Breast epithelium (tissue), 4 donors: ENCODE results near the gene SDR9C7. TPM values are rescaled to one million over a fixed set of nuclear protein-coding genes. Genes with fewer than 3 reads are reported as not detected.

Source experiments
- DNase-seq, 2 donors: peaks; one replicate each; pipeline ENCODE4 v3.0.0-alpha.2; 2019; ENCODE audit warnings: low spot score in 2 of 2
- H3K27ac ChIP-seq, 2 donors: fragments of 200-600 bp; sonication (generic) in 1 of 2; one replicate each; pipeline ENCODE4 v1.5.1; 2016 to 2019; ENCODE audit warnings: mild to moderate bottlenecking in 1 of 2
- H3K27me3 ChIP-seq, 2 donors: fragments of 200-600 bp; sonication (generic) in 1 of 2; one replicate each; pipeline versions ENCODE4 v1.5.1 to v1.6.0; 2017 to 2019; ENCODE audit warnings: control low read depth in 1 of 2, mild to moderate bottlenecking in 1 of 2
- H3K36me3 ChIP-seq: fragments of 200-600 bp; one replicate; pipeline ENCODE4 v1.5.1; 2019
- H3K4me1 ChIP-seq, 2 donors: fragments of 200-600 bp; sonication (generic); one replicate each; pipeline ENCODE4 v1.5.1; 2016 to 2019; ENCODE audit warnings: control low read depth in 1 of 2
- H3K4me3 ChIP-seq, 3 donors: fragments of 200-600 bp; sonication (generic); 1 replicate in 2 of 3; 2 replicates in 1 of 3; pipeline ENCODE4 v1.5.1; 2016 to 2019; ENCODE audit warnings: mild to moderate bottlenecking in 3 of 3, moderate library complexity in 2 of 3
- H3K9me3 ChIP-seq, 2 donors: fragments of 200-600 bp; sonication (generic) in 1 of 2; one replicate each; pipeline ENCODE4 v1.5.1; 2016 to 2019; ENCODE audit warnings: control low read depth in 1 of 2
- POLR2A ChIP-seq: fragments of 450-650 bp; IDR thresholded peaks from one replicate; pipeline ENCODE4 v1.6.1; 2016; ENCODE audit warnings: antibody characterized with exemption, mild to moderate bottlenecking, moderate library complexity
- POLR2AphosphoS5 ChIP-seq, 3 donors: sonication (generic); formaldehyde crosslinking; IDR thresholded peaks; one replicate each; pipeline ENCODE4 v1.6.1; 2017; ENCODE audit warnings: antibody characterized with exemption in 3 of 3
- intact Hi-C: fragments of 100-400 bp; cut with DNase I; formaldehyde crosslinking; loops from one replicate; pipeline ENCODE4 v1.15.1; 2023; ENCODE audit warnings: low total_unique reads
- total RNA-seq, 3 donors: library from RNA; depleted of rRNA; stranded (reverse); fragments of >200 nt; gene quantifications; one replicate each; pipeline ENCODE4 v1.1.0, GENCODE V29; 2016
- TF ChIP-seq, protein P1 (sequence below), 3 donors: fragments of 450-650 bp; IDR thresholded peaks; one replicate each; pipeline ENCODE4 v1.5.1; 2016 to 2017; ENCODE audit warnings: antibody characterized with exemption in 3 of 3, mild to moderate bottlenecking in 3 of 3, moderate library complexity in 3 of 3

The SDR9C7 gene
- total RNA-seq, 3 donors from 2014 or later: not detected

GRCh38 chr12:56877195-56878009 lies 56.8 kb downstream of the SDR9C7 start:
- H3K4me3 ChIP-seq: no peak overlapping the region
- no peak for DNase-seq
- TF ChIP-seq, protein P1, sequence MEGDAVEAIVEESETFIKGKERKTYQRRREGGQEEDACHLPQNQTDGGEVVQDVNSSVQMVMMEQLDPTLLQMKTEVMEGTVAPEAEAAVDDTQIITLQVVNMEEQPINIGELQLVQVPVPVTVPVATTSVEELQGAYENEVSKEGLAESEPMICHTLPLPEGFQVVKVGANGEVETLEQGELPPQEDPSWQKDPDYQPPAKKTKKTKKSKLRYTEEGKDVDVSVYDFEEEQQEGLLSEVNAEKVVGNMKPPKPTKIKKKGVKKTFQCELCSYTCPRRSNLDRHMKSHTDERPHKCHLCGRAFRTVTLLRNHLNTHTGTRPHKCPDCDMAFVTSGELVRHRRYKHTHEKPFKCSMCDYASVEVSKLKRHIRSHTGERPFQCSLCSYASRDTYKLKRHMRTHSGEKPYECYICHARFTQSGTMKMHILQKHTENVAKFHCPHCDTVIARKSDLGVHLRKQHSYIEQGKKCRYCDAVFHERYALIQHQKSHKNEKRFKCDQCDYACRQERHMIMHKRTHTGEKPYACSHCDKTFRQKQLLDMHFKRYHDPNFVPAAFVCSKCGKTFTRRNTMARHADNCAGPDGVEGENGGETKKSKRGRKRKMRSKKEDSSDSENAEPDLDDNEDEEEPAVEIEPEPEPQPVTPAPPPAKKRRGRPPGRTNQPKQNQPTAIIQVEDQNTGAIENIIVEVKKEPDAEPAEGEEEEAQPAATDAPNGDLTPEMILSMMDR (IDR thresholded peaks at IDR 0.05): no peak
- TF ChIP-seq POLR2A (no peak), POLR2AphosphoS5 (IDR thresholded peaks at IDR 0.05) (no peak)
- H3K27me3 ChIP-seq: no peaks in the 10 kb centered on the region
- intact Hi-C loops: no loop called here
- no peaks in the 10 kb centered on the region for H3K4me1 ChIP-seq
- H3K36me3 ChIP-seq: no peaks in the 10 kb centered on the region
- H3K27ac ChIP-seq: no peak overlapping the region
- H3K9me3 ChIP-seq: peaks cover 5 to 7% of the 10 kb centered on the region in 2 donors

GRCh38 chr12:56874821-56875220 lies 59.4 kb downstream of the SDR9C7 start:
- H3K36me3 ChIP-seq: no peaks in the 10 kb centered on the region
- H3K9me3 ChIP-seq: no peaks in the 10 kb centered on the region
- TF ChIP-seq, protein P1 (IDR thresholded peaks at IDR 0.05): no peak
- TF ChIP-seq POLR2A (no peak), POLR2AphosphoS5 (IDR thresholded peaks at IDR 0.05) (no peak)
- no peak for DNase-seq
- H3K4me1 ChIP-seq: no peaks in the 10 kb centered on the region
- intact Hi-C loops: no loop called here
- no peak overlapping the region for H3K4me3 ChIP-seq
- no peak overlapping the region for H3K27ac ChIP-seq
- no peaks in the 10 kb centered on the region for H3K27me3 ChIP-seq

GRCh38 chr12:56873382-56873781 lies 60.8 kb downstream of the SDR9C7 start:
- TF ChIP-seq, protein P1 (IDR thresholded peaks at IDR 0.05): no peak
- TF ChIP-seq POLR2A (no peak), POLR2AphosphoS5 (IDR thresholded peaks at IDR 0.05) (no peak)
- no peak for DNase-seq
- H3K4me1 ChIP-seq: no peaks in the 10 kb centered on the region
- intact Hi-C loops: no loop called here
- H3K4me3 ChIP-seq: no peak overlapping the region
- H3K9me3 ChIP-seq: no peaks in the 10 kb centered on the region
- H3K36me3 ChIP-seq: no peaks in the 10 kb centered on the region
- H3K27me3 ChIP-seq: no peaks in the 10 kb centered on the region
- H3K27ac ChIP-seq: no peak overlapping the region

Other genes starting within 250 kb of the SDR9C7 start
- gene PTGES3, start 246.1 kb downstream of the SDR9C7 start, total RNA-seq: 100 to 1,000 TPM in 2 of 3 donors, 10 to 100 TPM in 1; 85.0 to 134 (median 111) TPM
- 1,000 to 10,000 TPM; 1,363 to 1,488 (median 1,386) TPM for gene NACA, start 209.1 kb downstream of the SDR9C7 start, total RNA-seq
- 10 to 100 TPM in 1 of 3 donors, 1 to 10 TPM in 2; 7.9 to 13.0 (median 8.3) TPM for gene PRIM1, start 182.1 kb downstream of the SDR9C7 start, total RNA-seq
- gene HSD17B6, start 171.1 kb downstream of the SDR9C7 start, total RNA-seq: 1 to 10 TPM in 1 of 3 donors, under 1 TPM in 2; 0.16 to 3.8 (median 0.98) TPM
- gene RDH16, start 23.2 kb upstream of the SDR9C7 start, total RNA-seq: 1 to 10 TPM in 1 of 3 donors, under 1 TPM in 2; 0.48 to 1.3 (median 0.59) TPM
- 1 to 10 TPM; 4.3 to 6.6 (median 6.1) TPM for gene ZBTB39, start 72.1 kb upstream of the SDR9C7 start, total RNA-seq
- gene TAC3, start 82.1 kb upstream of the SDR9C7 start, total RNA-seq: not detected
- gene MYO1A, start 115.7 kb upstream of the SDR9C7 start, total RNA-seq: 1 to 10 TPM in 1 of 3 donors, under 1 TPM in 2; 0.15 to 2.2 (median 0.98) TPM
- gene NEMP1, start 144.4 kb upstream of the SDR9C7 start, total RNA-seq: 10 to 100 TPM in 2 of 3 donors, 1 to 10 TPM in 1; 6.9 to 13.3 (median 10.9) TPM
- gene NAB2, start 154.7 kb upstream of the SDR9C7 start, total RNA-seq: 10 to 100 TPM in 2 of 3 donors, 1 to 10 TPM in 1; 9.0 to 33.2 (median 24.6) TPM
- gene STAT6, start 177.0 kb upstream of the SDR9C7 start, total RNA-seq: 100 to 1,000 TPM; 139 to 147 (median 146) TPM
- gene LRP1, start 194.1 kb upstream of the SDR9C7 start, total RNA-seq: 100 to 1,000 TPM; 102 to 894 (median 240) TPM
- not detected for gene LRP1-AS, start 213.2 kb upstream of the SDR9C7 start, total RNA-seq